Gastroesophageal sphincter (tissue), 4 donors: ENCODE measurements around the gene TST. TPM values are rescaled to one million over a fixed set of nuclear protein-coding genes. Genes with fewer than 3 reads are reported as not detected.
A peak's percentile ranks its signal among the peaks of the same experiment; 100 is the strongest.

Experiments used
- ATAC-seq: fragments of 150-250 bp; one replicate; pipeline ENCODE4 v1.9.1; 2016; ENCODE audit warnings: mild to moderate bottlenecking, moderate library complexity
- H3K27ac ChIP-seq, 4 donors: fragments of 200-600 bp; sonication (generic) in 3 of 4; 1 replicate in 3 of 4; 2 replicates in 1 of 4; pipeline ENCODE4 v1.5.1; 2016 to 2019
- H3K27me3 ChIP-seq: fragments of 200-600 bp; sonication (generic); one replicate; pipeline ENCODE4 v1.5.1; 2019
- H3K36me3 ChIP-seq, 2 donors: fragments of 200-600 bp; sonication (generic); one replicate each; pipeline ENCODE4 v1.5.1; 2019; ENCODE audit warnings: control low read depth in 1 of 2
- H3K4me1 ChIP-seq, 3 donors: fragments of 200-600 bp; sonication (generic); 1 replicate in 2 of 3; 2 replicates in 1 of 3; pipeline ENCODE4 v1.5.1; 2016 to 2019; ENCODE audit warnings: control low read depth in 2 of 3
- H3K4me3 ChIP-seq, 2 donors: fragments of 200-600 bp; sonication (generic); one replicate each; pipeline ENCODE4 v1.5.1; 2019; ENCODE audit warnings: mild to moderate bottlenecking in 1 of 2, moderate library complexity in 1 of 2
- H3K9me3 ChIP-seq, 3 donors: fragments of 200-600 bp; sonication (generic); one replicate each; pipeline ENCODE4 v1.5.1; 2017 to 2019; ENCODE audit warnings: control low read depth in 2 of 3
- CTCF ChIP-seq, 4 experiments: fragments of 200-600 bp in 2 of 4; fragments of 450-650 bp in 2 of 4; sonication (generic) in 1 of 4; IDR thresholded peaks; one replicate each; pipeline ENCODE4 v1.5.1; 2017 to 2019; ENCODE audit warnings: antibody characterized with exemption in 4 of 4, mild to moderate bottlenecking in 2 of 4, moderate library complexity in 2 of 4
- EP300 ChIP-seq: sonication (generic); formaldehyde crosslinking; IDR thresholded peaks from one replicate; pipeline ENCODE4 v1.6.1; 2017; ENCODE audit warnings: antibody characterized with exemption, mild to moderate bottlenecking
- POLR2A ChIP-seq, 2 donors: fragments of 450-650 bp; IDR thresholded peaks; one replicate each; pipeline ENCODE4 v1.6.1; 2017; ENCODE audit warnings: antibody characterized with exemption in 2 of 2, mild to moderate bottlenecking in 2 of 2, moderate library complexity in 1 of 2
- POLR2AphosphoS5 ChIP-seq: sonication (generic); formaldehyde crosslinking; IDR thresholded peaks from one replicate; pipeline ENCODE4 v1.6.1; 2017; ENCODE audit warnings: antibody characterized with exemption
- WGBS, 2 donors: methylation state at CpG; one replicate each; pipeline ENCODE4 v1.1.5; 2018; ENCODE audit warnings: low coverage in 1 of 2; 5-methylcytosine and 5-hydroxymethylcytosine counted together
- total RNA-seq, 4 donors: library from RNA; depleted of rRNA; stranded (reverse); fragments of >200 nt; gene quantifications; one replicate each; pipeline ENCODE4 v1.1.0, GENCODE V29; 2016

Gene TST
- total RNA-seq, 4 donors from 2014 or later = 19.1 to 38.7 (median 31.7) TPM

- Histone ChIP-seq H3K4me3 (no peak overlapping the region), H3K36me3 (no peaks in the 10 kb centered on the region), H3K27ac (no peak overlapping the region), H3K9me3 (peaks cover 0 to 18% (median 0%) of the 10 kb centered on the region in 3 donors), H3K27me3 (peaks cover 75% of the 10 kb centered on the region), H3K4me1 (no peaks in the 10 kb centered on the region)
- TF ChIP-seq EP300 (no peak), POLR2AphosphoS5 (no peak), POLR2A (IDR thresholded peaks at IDR 0.05) (no peak), CTCF (IDR thresholded peaks at IDR 0.05) (peak in 1 of 4 experiments; percentile 25)
- 45 to 46% methylated on average over 7 to 8 of the region's 8 CpGs for WGBS, 2 donors
- no peak for ATAC-seq
Observed at GRCh38 chr22:36986242-36986821, 32.9 kb downstream of the TST start.

GRCh38 chr22:36985211-36985889 lies 33.9 kb downstream of the TST start:
- ATAC-seq = no peak
- H3K36me3 ChIP-seq = no peaks in the 10 kb centered on the region
- H3K4me1 ChIP-seq = no peaks in the 10 kb centered on the region
- H3K9me3 ChIP-seq = peaks cover 0 to 18% (median 0%) of the 10 kb centered on the region in 3 donors
- no peak for TF ChIP-seq CTCF (IDR thresholded peaks at IDR 0.05)
- no peak for TF ChIP-seq EP300
- no peak for TF ChIP-seq POLR2A (IDR thresholded peaks at IDR 0.05)
- TF ChIP-seq POLR2AphosphoS5 = no peak
- peaks cover 69% of the 10 kb centered on the region for H3K27me3 ChIP-seq
- H3K27ac ChIP-seq = no peak overlapping the region
- no peak overlapping the region for H3K4me3 ChIP-seq
- 47 to 69% methylated on average over 4 to 10 of the region's 10 CpGs for WGBS, 2 donors

GRCh38 chr22:36982136-36982535 lies 37.1 kb downstream of the TST start:
- TF ChIP-seq CTCF (IDR thresholded peaks at IDR 0.05) (no peak), POLR2AphosphoS5 (no peak), POLR2A (IDR thresholded peaks at IDR 0.05) (no peak), EP300 (no peak)
- Histone ChIP-seq H3K9me3 (peaks cover 0 to 18% (median 0%) of the 10 kb centered on the region in 3 donors), H3K27ac (no peak overlapping the region), H3K4me3 (no peak overlapping the region), H3K27me3 (peaks cover 44% of the 10 kb centered on the region), H3K4me1 (peaks cover 0 to 6% (median 0%) of the 10 kb centered on the region in 3 donors), H3K36me3 (no peaks in the 10 kb centered on the region)
- 25 to 52% methylated on average over 3 of the region's 5 CpGs for WGBS, 2 donors
- no peak for ATAC-seq

- Histone ChIP-seq H3K9me3 (peaks cover 0 to 12% (median 0%) of the 10 kb centered on the region in 3 donors), H3K27me3 (peaks cover 51% of the 10 kb centered on the region), H3K4me3 (no peak overlapping the region), H3K27ac (no peak overlapping the region), H3K36me3 (no peaks in the 10 kb centered on the region), H3K4me1 (peaks cover 0 to 7% (median 0%) of the 10 kb centered on the region in 3 donors)
- WGBS, 2 donors = 63% methylated on average over 9 of the region's 16 CpGs; no CpG with 5 or more reads in 1 of the 2 donors
- no peak for TF ChIP-seq POLR2A (IDR thresholded peaks at IDR 0.05)
- TF ChIP-seq POLR2AphosphoS5 = no peak
- TF ChIP-seq EP300 = no peak
- TF ChIP-seq CTCF (IDR thresholded peaks at IDR 0.05) = no peak
- no peak for ATAC-seq
Observed at GRCh38 chr22:36981247-36981775, 37.9 kb downstream of the TST start.
